Measurements from ENCODE around the gene DOCK2.
"Not testable (repeated sequence)": the region's sequence is repeated elsewhere in the genome, so short reads cannot be mapped to it uniquely, and the experiment has no call there.

The DOCK2 gene

DNA sequence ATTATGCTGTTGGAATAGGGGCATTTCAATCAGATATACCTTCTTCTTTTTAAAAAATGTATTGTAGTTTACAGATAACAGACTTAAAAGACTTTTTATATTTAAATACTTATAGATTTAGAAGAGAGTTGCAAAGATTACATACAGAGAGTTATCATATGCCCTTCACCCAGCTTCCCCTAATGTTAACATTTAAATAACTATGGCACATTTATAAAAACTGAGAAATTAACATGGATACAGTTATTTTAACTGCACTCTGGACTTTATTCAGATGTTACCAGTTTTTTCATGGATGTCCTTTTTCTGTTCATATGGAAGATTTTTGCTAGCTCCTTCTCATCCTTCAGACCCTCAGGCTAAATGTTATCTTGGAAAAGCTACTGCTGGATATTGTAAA, 123.2 kb downstream of the DOCK2 start:
- DNase-seq: no peak

DNA sequence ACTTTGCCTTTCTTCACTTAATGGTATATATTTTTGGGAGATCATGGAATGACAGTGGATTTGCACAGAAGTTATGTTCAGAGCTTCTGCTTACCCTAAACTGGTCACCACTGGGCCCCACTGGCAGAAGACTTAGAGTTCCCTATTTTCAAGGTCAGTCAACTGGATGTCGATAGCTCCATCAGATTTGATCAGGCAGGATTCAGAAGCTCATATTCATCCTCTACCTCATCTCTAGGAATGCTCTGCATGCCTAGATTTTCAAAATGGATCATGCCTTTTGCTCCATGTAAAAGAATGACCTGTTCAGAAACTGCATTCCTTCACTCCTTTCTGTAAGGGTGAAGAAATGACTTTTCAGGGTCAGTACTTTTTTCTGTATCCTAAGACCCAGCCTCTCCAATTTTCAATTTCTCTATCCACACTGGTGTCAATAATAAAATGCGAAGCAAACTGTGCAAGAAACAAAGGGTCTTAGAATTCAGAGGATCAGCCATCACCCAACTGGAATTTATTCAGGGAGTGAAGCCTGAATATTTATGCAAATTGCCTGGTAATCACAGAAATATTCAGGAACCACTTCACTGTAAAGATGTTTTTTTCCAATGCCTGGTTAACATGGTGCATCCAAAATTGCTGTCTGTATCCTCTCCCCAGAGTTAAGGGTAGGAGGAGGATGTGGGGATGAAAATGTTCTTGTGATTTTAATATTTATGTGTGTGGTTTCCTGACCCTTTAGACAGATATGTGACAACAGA, 125.4 kb downstream of the DOCK2 start:
- no peak for DNase-seq

DNA sequence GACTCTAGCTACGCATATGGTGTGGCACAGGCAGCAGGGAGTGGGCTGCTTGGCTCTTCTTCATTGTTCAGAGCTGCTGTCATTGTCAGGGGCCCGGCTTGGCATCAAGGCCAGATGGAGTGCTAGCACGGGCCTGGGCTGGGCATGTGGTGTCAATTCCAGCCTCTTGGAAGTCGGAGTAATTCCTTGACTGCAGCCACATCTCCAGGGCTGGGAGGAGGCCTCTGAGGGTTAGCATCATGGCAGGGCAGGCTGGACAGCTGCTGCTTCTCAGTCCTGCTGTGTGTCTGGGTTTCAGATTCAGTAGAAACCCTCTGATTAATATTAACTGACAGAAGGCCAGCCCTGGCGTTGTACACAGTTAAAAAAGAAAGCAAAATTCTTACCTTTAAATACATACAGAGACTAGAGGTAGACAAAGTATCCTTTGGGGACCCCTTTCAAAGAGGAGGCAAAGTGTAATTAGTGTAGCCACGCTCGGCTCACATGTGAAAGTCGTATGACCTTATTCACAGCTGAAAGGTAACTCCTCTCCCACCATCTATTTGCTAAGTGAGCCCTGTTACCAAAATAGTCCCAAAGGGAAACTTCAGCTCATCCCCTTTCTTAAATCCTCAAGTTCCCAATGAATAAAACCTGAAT, 126.4 kb downstream of the DOCK2 start:
- DNase-seq: no peak

DNA sequence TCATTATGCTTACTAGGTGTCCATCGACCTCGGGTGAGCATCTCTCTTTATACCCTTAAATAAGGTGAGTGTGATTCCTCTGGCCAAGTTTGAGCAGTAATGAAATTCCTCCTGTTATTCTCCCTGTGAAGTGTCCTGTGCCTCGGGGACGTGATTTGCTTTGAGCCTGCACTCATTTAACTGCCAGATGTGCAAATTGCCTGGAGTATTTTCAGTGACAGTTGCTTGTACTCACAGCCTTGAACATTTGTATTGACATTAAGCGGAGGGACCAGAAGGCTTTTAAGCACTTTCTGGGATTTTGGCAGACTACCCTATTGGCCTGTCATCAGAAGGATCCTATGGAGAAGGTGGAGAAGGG, 126.9 kb downstream of the DOCK2 start:
- DNase-seq: no peak

DNA sequence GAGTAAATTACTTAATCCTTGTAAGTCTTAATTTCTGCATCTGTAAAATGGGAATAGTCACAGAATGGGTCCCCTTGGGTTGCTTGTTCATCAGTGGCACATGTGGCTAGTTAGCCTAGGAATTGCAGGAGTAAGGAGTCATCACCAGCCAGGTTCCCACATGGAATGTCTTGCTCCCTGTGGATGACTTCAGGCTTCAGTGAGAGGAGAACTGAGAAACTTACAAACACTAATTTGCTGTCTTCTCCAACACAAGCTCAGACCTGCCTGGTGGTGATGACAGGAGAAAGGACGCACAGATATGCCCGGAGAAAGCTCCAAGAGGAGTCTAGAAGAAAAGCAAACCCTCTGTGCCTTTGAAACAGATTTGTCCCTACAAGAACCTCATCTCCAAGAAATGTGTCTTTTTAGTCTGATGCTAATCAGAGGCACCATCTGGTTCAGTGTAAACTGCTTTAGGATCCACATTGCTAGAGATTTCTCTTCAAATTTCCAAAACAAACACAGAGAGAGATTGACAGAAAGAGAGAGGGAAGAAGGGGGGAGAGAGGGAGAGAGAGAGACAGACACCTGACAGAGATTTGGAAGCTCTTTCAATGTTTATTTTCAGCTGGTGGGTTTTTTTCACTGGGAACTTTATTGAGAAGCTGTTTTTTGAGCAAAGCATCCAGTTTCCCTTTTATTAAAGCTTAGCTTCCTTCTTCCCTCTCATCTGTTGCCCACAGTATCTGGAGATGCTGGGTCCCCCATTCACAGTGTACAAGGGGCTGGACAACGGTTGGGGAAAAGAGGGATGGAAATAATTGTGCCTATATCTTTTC, 128.3 kb downstream of the DOCK2 start:
- DNase-seq: no peak

DNA sequence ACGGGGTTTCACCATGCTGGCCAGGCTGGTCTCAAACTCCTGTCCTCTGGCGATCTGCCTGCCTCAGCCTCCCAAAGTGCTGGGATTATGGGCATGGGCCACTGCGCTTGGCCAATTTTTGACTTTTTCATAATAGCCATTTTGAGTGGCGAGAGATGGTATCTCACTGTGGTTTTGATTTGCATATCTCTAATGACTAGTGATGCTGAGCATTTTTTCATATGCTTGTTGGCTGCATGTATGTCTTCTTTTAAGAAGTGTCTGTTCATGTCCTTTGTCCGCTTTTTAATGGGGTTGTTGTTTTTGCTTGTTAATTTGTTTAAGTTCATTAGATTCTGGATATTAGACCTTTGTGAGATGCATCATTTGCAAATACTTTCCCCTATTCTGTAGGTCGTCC, 129.9 kb downstream of the DOCK2 start:
- DNase-seq: not testable (repeated sequence)

DNA sequence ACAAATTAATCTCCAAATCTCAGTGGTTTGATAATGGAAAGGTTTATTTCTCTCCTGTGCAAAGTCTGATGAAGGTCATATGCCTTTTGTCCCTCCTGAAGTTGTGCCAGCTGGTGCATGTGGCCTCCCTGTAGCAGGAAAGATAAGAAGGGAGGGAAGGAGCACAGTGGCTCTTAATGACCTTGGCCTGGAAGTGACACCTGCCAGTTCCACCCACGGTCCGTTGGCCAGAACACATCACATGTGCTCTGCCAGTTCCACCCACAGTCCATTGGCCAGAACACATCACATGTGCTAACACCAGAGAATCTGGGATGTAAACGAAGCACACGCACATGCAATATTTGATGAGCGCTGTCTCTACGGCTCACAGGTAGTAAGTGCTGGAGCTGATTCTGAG, 130.9 kb downstream of the DOCK2 start:
- DNase-seq: no peak

DNA sequence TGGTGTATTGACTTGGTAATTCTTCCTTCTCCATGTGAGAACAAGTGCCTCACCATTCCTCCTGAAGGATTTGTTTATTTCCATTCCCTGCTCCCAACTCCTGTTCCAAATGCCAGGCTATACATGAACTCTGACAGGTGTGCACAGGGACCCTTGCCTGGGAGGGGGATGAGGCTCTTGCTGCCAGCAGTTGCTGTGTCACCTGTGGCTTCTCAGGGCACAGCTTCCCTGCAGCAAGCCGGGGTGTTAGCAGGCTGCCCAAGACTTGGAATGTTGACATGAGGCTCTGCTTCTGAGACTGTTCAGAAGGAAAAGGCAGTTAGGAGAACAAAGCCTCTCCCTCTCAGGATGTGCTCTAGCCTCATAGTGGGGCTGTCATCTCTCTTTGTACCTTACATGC, 131.3 kb downstream of the DOCK2 start:
- no peak for DNase-seq

DNA sequence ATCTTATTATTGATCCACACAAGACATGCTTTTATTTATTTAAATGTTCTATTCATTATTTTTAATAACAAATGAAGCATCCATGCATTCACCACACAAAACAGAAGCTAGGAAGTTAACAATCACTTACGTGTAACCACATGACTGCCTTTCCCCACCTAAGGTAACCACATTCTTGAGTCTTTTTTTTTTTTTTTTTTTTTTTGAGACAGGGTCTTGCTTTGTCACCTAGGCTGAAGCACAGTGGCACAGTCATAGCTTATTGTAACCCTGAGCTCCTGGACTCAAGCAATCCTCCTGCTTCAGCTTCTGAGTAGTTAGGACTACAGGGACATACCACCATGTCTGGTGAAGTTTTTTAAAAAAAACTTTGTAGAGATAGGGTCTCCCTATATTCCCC, 133.0 kb downstream of the DOCK2 start:
- no peak for DNase-seq

DNA sequence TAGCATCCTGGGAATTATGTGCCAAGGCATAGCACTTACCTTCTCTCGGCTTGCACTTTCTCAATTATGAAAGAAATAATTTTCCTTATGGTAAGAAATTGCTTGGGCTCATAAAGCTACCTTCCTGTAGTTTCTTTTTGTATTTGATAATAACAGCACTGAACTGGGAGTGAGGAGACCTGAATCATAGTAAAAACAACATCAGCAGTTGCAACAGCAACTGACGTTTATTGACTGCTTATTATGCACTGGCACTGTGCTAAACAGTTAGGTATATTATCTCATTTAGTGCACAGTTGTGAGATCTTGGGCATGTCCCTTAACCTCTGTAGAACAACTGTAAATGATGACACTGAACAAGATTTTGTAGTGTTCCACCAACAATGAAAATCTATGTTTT, 135.2 kb downstream of the DOCK2 start:
- no peak for DNase-seq

DNA sequence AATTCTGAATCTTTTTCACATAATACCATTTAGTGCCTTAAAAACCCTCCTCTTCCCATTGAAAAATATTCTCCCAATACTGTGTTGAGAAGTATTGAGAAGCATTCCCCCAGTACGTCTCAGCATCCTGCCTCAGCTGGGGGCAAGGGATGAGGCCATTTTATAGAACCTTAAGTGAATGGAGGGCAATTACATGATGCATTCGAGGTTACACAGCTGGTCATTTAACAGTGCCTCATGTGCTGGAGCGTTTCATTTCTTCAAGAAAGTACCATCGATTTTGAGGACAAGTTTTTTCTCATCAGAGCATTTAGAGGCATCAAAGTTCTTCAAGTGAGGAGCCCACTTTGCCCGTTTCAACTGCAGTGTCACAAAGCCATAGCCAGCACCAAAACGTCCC, 135.6 kb downstream of the DOCK2 start:
- no peak for DNase-seq

DNA sequence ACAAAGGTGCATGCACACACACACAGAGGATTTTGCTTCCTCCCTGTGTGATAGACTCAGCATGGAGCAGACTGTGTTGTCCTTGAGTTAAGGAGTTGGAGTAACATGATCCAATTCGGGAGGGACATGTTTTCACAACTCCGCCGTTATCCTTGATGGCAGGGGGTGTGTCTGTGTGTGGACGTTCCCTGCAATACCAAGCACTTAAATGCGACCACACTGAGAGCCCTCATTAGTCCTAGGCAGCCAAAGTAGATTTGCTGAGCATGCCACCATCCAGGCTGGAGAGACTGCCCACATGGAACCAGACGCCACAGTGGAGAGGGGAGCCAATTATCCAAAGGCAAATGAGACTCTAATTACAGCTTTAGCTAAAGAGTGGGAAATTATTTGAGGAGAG, 140.1 kb downstream of the DOCK2 start:
- DNase-seq: no peak

DNA sequence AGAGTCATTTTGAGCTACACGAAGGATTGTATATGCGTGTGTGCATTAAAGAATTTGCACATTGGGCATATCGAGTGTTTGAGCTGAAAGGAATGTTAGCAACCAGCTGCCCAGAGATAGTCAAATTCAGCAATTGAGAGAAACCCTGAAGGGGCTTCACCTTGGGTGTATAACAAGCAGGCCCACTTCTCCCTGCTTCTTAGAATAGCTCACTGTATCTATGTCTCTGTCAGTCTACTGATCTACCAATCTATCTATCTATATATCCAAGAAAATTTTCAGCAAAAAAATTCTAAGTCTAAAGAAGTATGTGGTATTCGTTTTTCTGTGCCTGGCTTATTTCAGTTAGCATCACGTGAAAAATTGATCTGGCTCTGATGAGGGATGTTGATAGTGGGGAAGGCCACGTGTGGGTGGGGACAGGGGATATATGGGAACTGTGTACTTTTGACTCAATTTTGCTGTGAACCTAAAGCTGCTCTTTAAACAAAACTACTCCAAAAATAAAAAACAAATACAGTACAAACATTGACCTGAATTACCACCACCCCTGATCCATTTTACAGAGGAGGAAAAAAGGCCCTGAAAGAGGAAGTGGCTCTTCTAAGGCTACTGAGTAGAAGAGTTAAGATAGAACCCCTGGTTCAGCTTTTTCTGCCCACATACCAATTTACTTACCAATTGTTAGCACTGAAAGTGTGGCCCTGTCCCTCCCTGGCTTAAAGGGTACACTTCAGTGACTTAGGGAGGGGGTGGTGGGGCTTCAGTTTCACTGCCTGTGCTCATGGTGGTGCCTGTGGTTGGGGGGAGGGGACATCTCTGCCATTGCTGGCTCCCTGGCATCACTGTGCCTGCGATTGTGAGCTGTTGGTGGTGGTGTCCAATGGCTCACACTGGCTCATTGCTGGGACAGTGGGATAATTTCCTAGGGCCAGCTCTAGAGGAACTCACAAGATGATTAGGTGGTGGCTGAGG, 141.8 kb downstream of the DOCK2 start:
- DNase-seq: no peak

DNA sequence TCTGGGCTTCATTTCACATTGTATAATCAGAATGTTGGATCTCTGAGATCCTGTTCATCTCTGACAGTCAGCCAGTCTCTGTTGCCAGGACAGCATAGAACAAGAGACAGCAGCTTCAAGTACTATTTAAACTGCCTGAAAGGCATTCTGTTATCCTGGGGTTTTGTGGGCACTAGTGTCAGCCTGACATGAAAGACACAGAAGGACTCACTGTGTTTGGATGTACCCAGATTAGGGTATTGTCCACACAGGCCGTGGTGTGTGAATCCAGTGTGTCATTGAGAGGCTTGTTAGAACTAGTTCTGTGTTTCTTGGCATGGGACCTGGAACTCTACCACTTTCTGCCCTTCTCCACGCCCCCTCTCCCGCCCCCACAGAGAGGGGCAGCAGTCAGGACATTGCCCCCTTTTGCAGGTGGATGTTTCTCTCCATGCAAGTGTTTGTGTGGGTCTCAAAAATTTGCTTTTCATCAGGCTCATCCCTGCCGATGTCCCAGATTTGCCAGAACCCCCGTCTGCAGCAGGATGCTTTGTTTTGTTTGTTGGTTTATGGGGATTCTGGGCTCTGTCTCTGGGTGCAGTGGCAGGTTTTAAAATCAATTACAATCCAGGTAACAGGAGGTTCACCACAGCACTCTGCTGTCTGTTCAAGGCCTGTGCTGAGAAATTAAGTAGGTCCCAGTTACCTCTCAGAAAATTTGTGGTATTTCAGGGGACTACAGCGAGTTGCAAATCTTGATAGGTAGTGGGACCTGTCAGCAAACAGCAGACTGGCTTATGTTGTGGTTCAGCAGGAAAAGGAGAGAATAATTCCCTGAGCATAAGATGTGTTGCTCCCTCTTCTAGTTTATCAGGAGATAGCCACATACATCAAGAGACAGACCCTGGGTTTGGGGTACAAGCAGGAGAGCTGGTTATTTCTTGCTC, 144.6 kb downstream of the DOCK2 start:
- DNase-seq: no peak

DNA sequence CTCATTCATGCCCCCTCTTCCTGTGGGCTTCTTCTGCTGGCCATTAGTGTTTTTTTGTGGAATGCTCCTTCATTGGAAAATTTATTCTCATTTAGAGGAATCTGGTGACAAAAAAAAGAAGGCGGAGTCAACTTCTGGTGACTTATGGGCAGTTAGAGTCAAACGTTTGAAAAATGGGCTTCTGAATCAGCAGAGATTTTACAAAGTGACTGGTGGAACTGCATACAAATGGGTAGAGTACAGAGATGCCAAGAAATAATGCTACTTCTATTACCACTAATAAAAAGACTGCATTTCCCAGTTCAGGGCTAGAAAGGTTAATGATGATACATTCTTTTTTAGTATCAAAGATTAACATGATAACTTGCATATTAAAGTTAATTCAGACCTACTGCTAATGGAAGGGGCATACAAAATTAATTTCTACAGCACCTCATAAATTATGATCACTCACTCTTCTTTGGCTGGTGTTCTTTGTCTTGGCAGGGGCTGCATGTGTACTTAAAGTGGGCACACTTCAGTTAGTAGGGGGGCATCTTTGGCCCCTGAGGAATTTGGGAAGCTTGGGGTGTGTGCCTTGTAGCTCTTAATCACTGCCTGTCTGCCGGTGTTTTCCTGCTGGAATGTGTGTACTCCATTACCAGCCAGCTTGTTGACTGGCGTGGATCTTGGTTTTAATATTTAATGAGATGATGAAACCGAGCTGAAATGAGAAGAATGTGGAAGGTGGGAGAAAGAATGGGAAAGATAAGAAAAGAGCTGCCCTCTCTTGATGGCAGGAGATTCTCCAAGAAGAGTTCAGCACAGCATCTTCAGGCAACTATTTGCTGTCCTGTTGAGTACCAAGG, 148.9 kb downstream of the DOCK2 start:
- no peak for DNase-seq

DNA sequence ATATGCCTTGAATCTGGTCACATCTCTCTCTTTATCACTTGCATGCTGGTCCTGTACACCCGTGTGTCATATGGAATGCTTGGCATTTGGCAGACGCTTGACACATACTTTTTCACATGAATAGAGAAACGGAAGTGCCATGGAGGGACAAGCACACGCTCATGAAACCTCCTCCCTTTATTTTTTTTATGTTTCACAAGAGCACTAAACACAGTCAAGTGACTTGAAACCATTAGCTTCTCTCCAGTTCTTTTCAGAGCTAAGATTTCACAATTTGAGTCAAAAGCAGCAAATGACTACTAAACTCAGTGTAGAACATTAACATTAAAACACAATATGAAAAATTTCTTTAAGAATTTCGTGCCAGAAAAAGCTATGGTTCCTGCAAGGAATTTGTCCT, 151.1 kb downstream of the DOCK2 start:
- DNase-seq: no peak

DNA sequence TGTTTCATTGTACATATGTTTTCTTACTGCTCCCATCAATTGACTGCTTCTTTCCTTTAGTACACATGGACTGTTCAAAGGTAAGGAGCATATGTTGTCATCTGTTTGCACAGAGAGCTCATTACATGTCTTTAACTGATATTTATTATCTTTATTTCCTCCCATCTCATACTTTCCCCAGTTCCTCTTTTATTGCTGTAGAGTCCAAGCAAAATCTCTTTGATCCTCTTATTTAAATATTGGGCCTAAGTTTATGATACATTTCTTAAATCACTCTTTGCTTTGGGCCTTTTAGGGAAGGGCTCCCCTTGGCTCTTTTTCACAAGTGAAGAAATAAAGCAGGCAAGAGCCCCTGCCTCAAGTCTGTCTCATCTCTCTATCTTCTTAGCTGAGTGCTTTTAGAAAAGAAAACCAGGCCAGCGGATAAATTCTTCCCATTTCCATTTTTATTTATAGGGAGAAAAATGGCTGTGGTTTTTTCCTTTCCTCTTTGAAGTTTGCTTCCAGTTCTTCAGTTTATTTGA, 152.4 kb downstream of the DOCK2 start:
- DNase-seq: no peak

DNA sequence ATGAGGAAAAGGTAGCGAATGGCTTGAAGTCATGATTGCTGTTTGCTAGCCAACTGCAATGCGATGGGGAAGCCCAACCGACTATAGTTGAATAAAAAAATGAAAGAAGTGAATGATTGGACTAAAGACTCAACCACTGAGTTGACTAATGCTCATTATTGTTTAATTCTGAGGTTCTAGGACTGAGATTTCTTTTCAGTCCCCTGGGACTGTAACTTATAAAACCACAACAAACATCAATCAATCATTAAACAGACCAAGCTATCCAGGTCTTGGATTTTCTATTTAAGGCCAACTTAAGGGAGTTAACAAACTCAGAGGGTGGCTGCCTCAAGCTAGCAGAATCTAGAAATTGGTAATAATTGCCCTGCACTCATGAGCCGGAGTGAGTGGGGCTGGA, 154.2 kb downstream of the DOCK2 start:
- no peak for DNase-seq

DNA sequence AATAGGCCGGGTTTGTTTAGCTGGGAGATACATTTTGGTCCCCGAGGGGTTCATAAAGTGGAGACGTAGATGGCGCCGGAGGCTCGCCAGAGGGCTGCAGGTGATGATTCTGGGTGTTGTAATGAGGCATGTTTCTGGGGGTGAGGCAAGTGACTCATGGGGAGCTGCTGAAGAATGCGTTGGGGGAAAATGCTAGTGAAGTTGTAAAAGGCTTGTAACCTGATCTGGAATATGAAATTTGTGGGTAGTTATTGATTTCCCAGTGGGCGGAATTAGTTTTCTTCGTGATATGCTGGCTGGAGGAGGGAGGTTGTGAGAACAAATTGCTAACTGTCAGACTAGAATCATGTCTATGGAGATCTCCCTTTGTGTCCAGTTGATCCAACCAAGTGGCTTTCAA, 158.3 kb downstream of the DOCK2 start:
- no peak for DNase-seq

DNA sequence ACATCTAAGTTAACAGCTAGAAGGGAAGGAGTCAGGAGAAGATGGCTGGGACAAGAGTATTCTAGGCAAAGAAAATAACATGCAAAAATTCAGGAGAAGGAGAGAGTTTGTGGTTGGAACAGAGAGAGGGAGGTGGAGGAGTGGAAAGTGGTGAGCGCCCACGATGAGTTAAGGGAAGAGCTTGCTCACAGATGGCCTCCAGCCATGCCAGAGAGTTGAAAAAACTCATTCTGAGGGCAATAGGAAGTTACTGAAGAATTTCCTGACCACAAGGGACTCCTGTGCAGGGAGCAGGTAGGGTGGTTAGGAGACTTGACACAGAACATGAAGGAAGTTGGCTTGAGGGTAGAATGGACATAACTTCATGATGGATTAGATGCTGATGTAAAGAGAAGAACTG, 159.7 kb downstream of the DOCK2 start:
- no peak for DNase-seq

All from effector CD8-positive, alpha-beta T cell (primary cell).